NCI-H128 (cell line): ENCODE measurements around the gene INO80D.
"Not testable (repeated sequence)": the region's sequence is repeated elsewhere in the genome, so short reads cannot be mapped to it uniquely, and the experiment has no call there.

Experiments used
- DNase-seq: peaks from one replicate; lab custom pipeline; 2025; ENCODE audit not compliant: unreplicated experiment; lab: John Stamatoyannopoulos, UW

INO80D gene

GRCh38 chr2:206085742-206086445 lies at the start of gene INO80D:
Gene INO80D (minus strand): TSS chr2:206086174. CDS start chr2:206063016, 23,158 bp downstream.
- DNase-seq: no peak

- no peak for DNase-seq
Measured at GRCh38 chr2:206127656-206128055, 41.7 kb upstream of the INO80D start.

GRCh38 chr2:206125901-206126300 lies 39.9 kb upstream of the INO80D start:
- DNase-seq: no peak

- DNase-seq: not testable (repeated sequence)
Measured at GRCh38 chr2:206122569-206122968, 36.6 kb upstream of the INO80D start.

- no peak for DNase-seq
Measured at GRCh38 chr2:206116278-206116677, 30.3 kb upstream of the INO80D start.

GRCh38 chr2:206115026-206115578 lies 29.1 kb upstream of the INO80D start:
- no peak for DNase-seq

GRCh38 chr2:206112846-206113547 lies 27.0 kb upstream of the INO80D start:
- DNase-seq: no peak

- DNase-seq: no peak
Measured at GRCh38 chr2:206112108-206112507, 26.1 kb upstream of the INO80D start.

GRCh38 chr2:206108713-206109112 lies 22.7 kb upstream of the INO80D start:
- no peak for DNase-seq

- DNase-seq: no peak
Measured at GRCh38 chr2:206105541-206105940, 19.6 kb upstream of the INO80D start.

GRCh38 chr2:206105038-206105437 lies 19.1 kb upstream of the INO80D start:
- DNase-seq: no peak

- DNase-seq: not testable (repeated sequence)
Measured at GRCh38 chr2:206098872-206099271, 12.9 kb upstream of the INO80D start.

- no peak for DNase-seq
Measured at GRCh38 chr2:206098471-206098870, 12.5 kb upstream of the INO80D start.

- no peak for DNase-seq
Measured at GRCh38 chr2:206096876-206097275, 10.9 kb upstream of the INO80D start.

- DNase-seq: no peak
Measured at GRCh38 chr2:206095536-206096332, 9.8 kb upstream of the INO80D start.

GRCh38 chr2:206092297-206092696 lies 6.3 kb upstream of the INO80D start:
- no peak for DNase-seq

- no peak for DNase-seq
Measured at GRCh38 chr2:206088248-206088647, 2.3 kb upstream of the INO80D start.

- DNase-seq: no peak
Measured at GRCh38 chr2:206086716-206087350, 859 bp upstream of the INO80D start.

GRCh38 chr2:206084870-206085741 lies 868 bp downstream of the INO80D start:
- DNase-seq: no peak

- DNase-seq: no peak
Measured at GRCh38 chr2:206084439-206084869, 1.5 kb downstream of the INO80D start.
